HFFc6 (cell line): ENCODE measurements around the gene PTAR1. TPM values are rescaled to one million over a fixed set of nuclear protein-coding genes. Genes with fewer than 3 reads are reported as not detected.

Source experiments
- DNase-seq: peaks from one replicate; pipeline ENCODE4 v3.0.0-alpha.2; 2018
- H3K27ac Mint-ChIP-seq: 2 replicates; pipeline ENCODE4 v1.8.0; 2020; ENCODE audit warnings: mild to moderate bottlenecking, mixed read lengths
- H3K27me3 Mint-ChIP-seq: 2 replicates; pipeline ENCODE4 v1.8.0; 2021; ENCODE audit warnings: mild to moderate bottlenecking, moderate library complexity, mixed read lengths; ENCODE audit not compliant: insufficient read depth
- H3K36me3 Mint-ChIP-seq: 2 replicates; pipeline ENCODE4 v1.8.0; 2021; ENCODE audit warnings: low read depth, mixed read lengths
- H3K4me1 Mint-ChIP-seq: 2 replicates; pipeline ENCODE4 v1.8.0; 2020; ENCODE audit warnings: low read depth, mixed read lengths
- H3K4me3 Mint-ChIP-seq: 2 replicates; pipeline ENCODE4 v1.8.0; 2020; ENCODE audit warnings: mild to moderate bottlenecking, moderate library complexity, mixed read lengths
- H3K9me3 Mint-ChIP-seq: 2 replicates; pipeline ENCODE4 v1.8.0; 2020; ENCODE audit warnings: mild to moderate bottlenecking, mixed read lengths
- total RNA-seq, 6 experiments: library from RNA; stranded (reverse); fragmentation: NEBNext Ultra II Directional; extraction: Animal tissue kit (Norgen Biotek cat#: 25700); gene quantifications; 2 replicates in 1 of 6; 3 replicates in 5 of 6; pipeline ENCODE4 v1.2.3, GENCODE V29; 2021
- TF ChIP-seq, protein P1 (sequence below): fragments of 200-600 bp; sonication (generic); IDR thresholded peaks from 2 replicates; pipeline ENCODE4 v1.5.0; 2021; ENCODE audit warnings: antibody characterized with exemption, mild to moderate bottlenecking

Gene PTAR1
- total RNA-seq, 6 experiments from 2014 or later: 49.8 to 61.3 (median 55.3) TPM

DNA sequence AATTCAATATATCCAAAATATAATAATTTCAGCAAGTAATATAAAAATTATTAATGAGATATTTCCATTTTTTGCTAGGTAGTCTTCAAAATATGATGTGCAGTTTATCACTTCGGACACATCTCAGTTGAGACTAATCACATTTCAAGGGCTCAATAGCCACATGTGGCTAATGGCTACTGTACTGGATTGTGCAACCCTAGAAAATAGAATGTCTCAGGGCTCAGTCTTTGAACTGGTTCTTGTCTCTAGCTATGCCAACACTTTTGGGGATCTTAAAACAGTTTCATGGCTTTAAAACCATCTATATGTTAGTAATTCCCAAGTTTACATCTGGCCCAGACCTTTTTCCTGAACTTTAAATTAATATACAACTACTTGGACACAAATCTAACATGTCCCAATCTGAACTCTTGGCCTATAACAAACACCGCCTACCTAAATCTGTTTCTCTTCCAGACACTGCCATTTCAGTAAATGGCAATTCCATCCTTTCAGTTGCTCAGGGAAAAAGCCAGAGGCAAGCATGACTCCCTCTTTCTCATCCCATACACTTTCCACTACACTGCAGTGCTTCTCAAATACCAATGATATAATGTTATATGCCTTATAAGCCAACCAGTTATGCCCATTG lies 18.8 kb downstream of the PTAR1 start:
- TF ChIP-seq, protein P1, sequence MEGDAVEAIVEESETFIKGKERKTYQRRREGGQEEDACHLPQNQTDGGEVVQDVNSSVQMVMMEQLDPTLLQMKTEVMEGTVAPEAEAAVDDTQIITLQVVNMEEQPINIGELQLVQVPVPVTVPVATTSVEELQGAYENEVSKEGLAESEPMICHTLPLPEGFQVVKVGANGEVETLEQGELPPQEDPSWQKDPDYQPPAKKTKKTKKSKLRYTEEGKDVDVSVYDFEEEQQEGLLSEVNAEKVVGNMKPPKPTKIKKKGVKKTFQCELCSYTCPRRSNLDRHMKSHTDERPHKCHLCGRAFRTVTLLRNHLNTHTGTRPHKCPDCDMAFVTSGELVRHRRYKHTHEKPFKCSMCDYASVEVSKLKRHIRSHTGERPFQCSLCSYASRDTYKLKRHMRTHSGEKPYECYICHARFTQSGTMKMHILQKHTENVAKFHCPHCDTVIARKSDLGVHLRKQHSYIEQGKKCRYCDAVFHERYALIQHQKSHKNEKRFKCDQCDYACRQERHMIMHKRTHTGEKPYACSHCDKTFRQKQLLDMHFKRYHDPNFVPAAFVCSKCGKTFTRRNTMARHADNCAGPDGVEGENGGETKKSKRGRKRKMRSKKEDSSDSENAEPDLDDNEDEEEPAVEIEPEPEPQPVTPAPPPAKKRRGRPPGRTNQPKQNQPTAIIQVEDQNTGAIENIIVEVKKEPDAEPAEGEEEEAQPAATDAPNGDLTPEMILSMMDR: no peak
- DNase-seq: no peak
- Mint-ChIP-seq H3K36me3 (peaks cover 24% of the 10 kb centered on the region), H3K4me3 (no peak overlapping the region), H3K4me1 (peaks cover 42% of the 10 kb centered on the region), H3K27ac (peak overlapping the region; percentile 67), H3K27me3 (no peaks in the 10 kb centered on the region), H3K9me3 (no peaks in the 10 kb centered on the region)

DNA sequence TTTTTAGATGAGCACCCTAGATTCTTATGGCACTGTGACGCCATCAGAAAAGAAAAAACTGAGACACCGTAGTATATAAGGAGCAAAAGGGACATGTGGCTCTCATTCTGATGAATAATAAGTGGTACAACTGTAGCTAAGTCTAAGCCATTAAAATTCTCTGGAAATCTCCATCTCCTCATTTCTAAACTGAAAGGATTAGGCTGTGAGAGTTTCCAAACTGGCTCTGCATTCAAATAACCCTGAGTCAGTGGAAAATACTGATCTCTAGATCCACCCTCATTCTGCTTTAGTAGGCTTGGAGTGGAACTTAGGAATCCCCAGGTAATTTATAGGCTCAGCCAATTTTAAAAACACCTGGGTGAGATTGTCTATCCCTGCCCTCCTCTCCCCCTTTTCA lies 28.5 kb downstream of the PTAR1 start:
- no peak for DNase-seq
- TF ChIP-seq, protein P1: no peak
- H3K4me3 Mint-ChIP-seq: no peak overlapping the region
- no peak overlapping the region for H3K27ac Mint-ChIP-seq
- peaks cover 9% of the 10 kb centered on the region for H3K4me1 Mint-ChIP-seq
- H3K36me3 Mint-ChIP-seq: peaks cover 33% of the 10 kb centered on the region
- no peaks in the 10 kb centered on the region for H3K9me3 Mint-ChIP-seq
- no peaks in the 10 kb centered on the region for H3K27me3 Mint-ChIP-seq

DNA sequence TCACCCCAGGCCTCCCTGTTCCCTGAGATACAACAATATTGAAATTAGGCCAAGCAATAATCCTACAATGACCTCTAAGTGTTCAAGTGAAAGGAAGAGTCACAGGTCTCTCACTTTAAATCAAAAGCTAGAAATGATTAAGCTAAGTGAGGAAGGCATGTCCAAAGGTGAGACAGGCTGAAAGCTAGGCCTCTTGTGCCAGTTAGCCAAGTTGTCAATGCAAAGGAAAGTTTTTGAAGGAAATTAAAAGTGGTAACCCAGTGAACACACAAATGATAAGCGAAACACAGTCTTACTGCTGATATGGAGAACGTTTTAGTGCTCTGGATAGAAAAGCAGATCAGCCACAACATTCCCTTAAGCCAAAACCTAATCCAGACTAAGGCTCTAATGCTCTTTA lies 39.8 kb downstream of the PTAR1 start:
- Mint-ChIP-seq H3K4me3 (no peak overlapping the region), H3K27ac (no peak overlapping the region), H3K36me3 (peaks cover 66% of the 10 kb centered on the region), H3K9me3 (no peaks in the 10 kb centered on the region), H3K4me1 (peaks cover 7% of the 10 kb centered on the region), H3K27me3 (no peaks in the 10 kb centered on the region)
- no peak for DNase-seq
- TF ChIP-seq, protein P1: no peak

DNA sequence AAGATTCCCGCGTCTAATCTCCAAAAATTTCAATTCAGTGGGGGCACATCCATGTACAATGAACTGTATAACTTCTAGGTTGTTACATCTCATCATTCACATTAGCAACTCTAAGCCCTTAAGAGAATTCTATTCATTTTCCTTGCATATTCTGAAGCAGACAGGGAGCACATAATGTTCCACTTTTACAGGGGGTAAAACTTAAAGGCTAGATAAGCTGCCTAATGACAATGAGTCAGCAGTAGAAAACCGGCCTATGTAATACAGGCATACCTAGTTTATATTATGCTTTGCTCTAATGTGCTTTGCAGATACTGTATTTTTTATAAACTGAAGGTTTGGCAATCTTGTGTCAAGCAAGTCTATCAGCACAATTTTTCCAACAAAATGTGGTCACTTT lies 40.4 kb downstream of the PTAR1 start:
- H3K9me3 Mint-ChIP-seq: no peaks in the 10 kb centered on the region
- no peaks in the 10 kb centered on the region for H3K27me3 Mint-ChIP-seq
- H3K36me3 Mint-ChIP-seq: peaks cover 62% of the 10 kb centered on the region
- TF ChIP-seq, protein P1: no peak
- H3K4me3 Mint-ChIP-seq: no peak overlapping the region
- no peak for DNase-seq
- no peak overlapping the region for H3K27ac Mint-ChIP-seq
- peaks cover 7% of the 10 kb centered on the region for H3K4me1 Mint-ChIP-seq

DNA sequence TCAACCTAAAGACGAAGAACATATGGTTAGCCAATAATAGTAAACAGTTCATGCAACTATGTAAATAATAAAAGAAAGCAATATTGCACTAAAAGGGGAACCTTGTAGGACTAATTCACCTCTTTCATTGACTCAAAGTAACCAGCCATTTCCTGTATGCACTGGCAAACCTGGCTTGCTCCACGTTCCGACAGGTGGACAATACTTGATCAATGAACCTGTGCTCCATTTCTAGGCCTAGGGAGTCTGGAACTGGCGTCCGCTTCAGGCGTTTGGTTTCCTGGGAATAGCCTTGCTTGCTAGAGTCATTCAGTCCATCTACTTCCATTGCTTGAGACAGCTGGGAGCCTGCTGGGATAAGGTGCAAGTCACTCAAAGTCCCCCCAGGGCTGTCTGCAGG lies 41.6 kb downstream of the PTAR1 start:
- no peak for DNase-seq
- Mint-ChIP-seq H3K9me3 (no peaks in the 10 kb centered on the region), H3K4me3 (no peak overlapping the region), H3K4me1 (peaks cover 7% of the 10 kb centered on the region), H3K27me3 (no peaks in the 10 kb centered on the region), H3K27ac (no peak overlapping the region), H3K36me3 (peaks cover 61% of the 10 kb centered on the region)
- TF ChIP-seq, protein P1: no peak
